GM23338 (cell line): ENCODE data around the gene TGOLN2. TPM values are rescaled to one million over a fixed set of nuclear protein-coding genes. Genes with fewer than 3 reads are reported as not detected.

Source experiments
- ATAC-seq: fragments of 200-7000 bp; cut with Tn5 transposase; 3 replicates; pipeline ENCODE4 v1.9.1; 2020
- DNase-seq: peaks from one replicate; pipeline ENCODE4 v3.0.0-alpha.2; 2015; ENCODE audit warnings: low spot score
- H2AFZ ChIP-seq: fragments of 200-600 bp; sonication (generic); 2 replicates; pipeline ENCODE4 v1.8.0; 2016; ENCODE audit warnings: antibody characterized with exemption, mild to moderate bottlenecking, moderate library complexity
- H3F3A ChIP-seq: fragments of 200-600 bp; sonication (generic); replicated peaks from 2 replicates; pipeline ENCODE4 v1.8.0; 2017; ENCODE audit warnings: antibody characterized with exemption, mixed run types, low read depth
- H3K27ac ChIP-seq: fragments of 200-600 bp; sonication (generic); 2 replicates; pipeline ENCODE4 v1.6.1; 2016; ENCODE audit warnings: low read depth
- H3K27me3 ChIP-seq: fragments of 200-600 bp; sonication (generic); 2 replicates; pipeline ENCODE4 v1.8.0; 2016; ENCODE audit warnings: mild to moderate bottlenecking, mixed run types, moderate library complexity; ENCODE audit not compliant: insufficient read depth
- H3K36me3 ChIP-seq: fragments of 200-600 bp; sonication (generic); 2 replicates; pipeline ENCODE4 v1.8.0; 2016; ENCODE audit warnings: mild to moderate bottlenecking; ENCODE audit not compliant: insufficient read depth
- H3K4me1 ChIP-seq: fragments of 200-600 bp; sonication (generic); 2 replicates; pipeline ENCODE4 v1.8.0; 2016; ENCODE audit warnings: mild to moderate bottlenecking, moderate library complexity; ENCODE audit not compliant: insufficient read depth
- H3K4me2 ChIP-seq: fragments of 200-600 bp; sonication (generic); 2 replicates; pipeline ENCODE4 v1.7.1; 2017; ENCODE audit warnings: mixed run types
- H3K4me3 ChIP-seq: fragments of 200-600 bp; sonication (generic); 2 replicates; pipeline ENCODE4 v1.6.1; 2016; ENCODE audit warnings: mixed run types
- H3K79me2 ChIP-seq: fragments of 200-600 bp; sonication (generic); replicated peaks from 2 replicates; pipeline ENCODE4 v1.8.0; 2017; ENCODE audit warnings: mild to moderate bottlenecking; ENCODE audit not compliant: insufficient read depth
- H3K9me2 ChIP-seq: fragments of 200-600 bp; sonication (generic); 2 replicates; pipeline ENCODE4 v1.8.0; 2017; ENCODE audit not compliant: insufficient read depth
- H4K20me1 ChIP-seq: fragments of 200-600 bp; sonication (generic); replicated peaks from 2 replicates; pipeline ENCODE4 v1.8.0; 2017; ENCODE audit warnings: mild to moderate bottlenecking; ENCODE audit not compliant: insufficient read depth
- H3K27ac Mint-ChIP-seq: 2 replicates; pipeline ENCODE4 v1.8.0; 2020; ENCODE audit warnings: inconsistent platforms, mild to moderate bottlenecking, moderate library complexity, mixed read lengths
- H3K27me3 Mint-ChIP-seq: 3 replicates; pipeline ENCODE4 v1.8.0; 2022; ENCODE audit warnings: low read depth, mild to moderate bottlenecking, moderate library complexity, mixed read lengths, inconsistent platforms; ENCODE audit not compliant: insufficient read depth, poor library complexity
- H3K36me3 Mint-ChIP-seq: 3 replicates; pipeline ENCODE4 v1.8.0; 2021; ENCODE audit warnings: low read depth, mild to moderate bottlenecking, inconsistent platforms, moderate library complexity, mixed read lengths
- H3K4me1 Mint-ChIP-seq: 3 replicates; pipeline ENCODE4 v1.8.0; 2020; ENCODE audit warnings: mild to moderate bottlenecking, inconsistent platforms, mixed read lengths
- H3K4me3 Mint-ChIP-seq: 3 replicates; pipeline ENCODE4 v1.8.0; 2021; ENCODE audit warnings: moderate library complexity, mild to moderate bottlenecking, inconsistent platforms, mixed read lengths
- H3K9me3 Mint-ChIP-seq: 3 replicates; pipeline ENCODE4 v1.8.0; 2020; ENCODE audit warnings: moderate library complexity, mild to moderate bottlenecking, inconsistent platforms, mixed read lengths
- CTCF ChIP-seq, 2 experiments: fragments of 200-600 bp in 1 of 2; sonication (generic) in 1 of 2; conservative IDR thresholded peaks; 2 replicates each; pipeline versions ENCODE4 v1.5.1 to v1.6.1; 2016 to 2017; ENCODE audit warnings: antibody characterized with exemption in 2 of 2, low read depth in 2 of 2, mild to moderate bottlenecking in 2 of 2, moderate library complexity in 1 of 2
- EZH2 ChIP-seq: fragments of 200-600 bp; sonication (generic); IDR thresholded peaks from one replicate; pipeline ENCODE4 v1.8.0; 2017; ENCODE audit warnings: antibody characterized with exemption, mild to moderate bottlenecking, low read depth; ENCODE audit not compliant: unreplicated experiment
- JUNB ChIP-seq: IDR thresholded peaks from one replicate; pipeline ENCODE4 v1.6.1; 2016; ENCODE audit warnings: antibody characterized with exemption; ENCODE audit not compliant: unreplicated experiment
- POLR2AphosphoS5 ChIP-seq: IDR thresholded peaks from 2 replicates; pipeline ENCODE4 v1.6.1; 2016; ENCODE audit warnings: antibody characterized with exemption, low read depth
- REST ChIP-seq: IDR thresholded peaks from one replicate; pipeline ENCODE4 v1.6.1; 2018; ENCODE audit warnings: antibody characterized with exemption; ENCODE audit not compliant: unreplicated experiment
- STAT1 ChIP-seq: IDR thresholded peaks from one replicate; pipeline ENCODE4 v1.6.1; 2016; ENCODE audit warnings: antibody characterized with exemption; ENCODE audit not compliant: unreplicated experiment
- ZNF331 ChIP-seq: fragments of 250-450 bp; sonication (Bioruptor Pico); IDR thresholded peaks from 2 replicates; pipeline ENCODE4 v1.5.0; 2020; ENCODE audit warnings: low read depth, mild to moderate bottlenecking, moderate library complexity
- ZNF462 ChIP-seq: fragments of 250-450 bp; sonication (Bioruptor Pico); IDR thresholded peaks from 2 replicates; pipeline ENCODE4 v1.5.0; 2020; ENCODE audit warnings: mild to moderate bottlenecking, moderate library complexity
- polyA plus RNA-seq: library from polyadenylated mRNA; unstranded; fragments of >200 nt; fragmentation: Nextera tagmentation; extraction: Ambion mirVana; gene quantifications from 2 replicates; pipeline ENCODE4 v1.2.1, GENCODE V29; 2016
- total RNA-seq: library from RNA; depleted of rRNA; stranded (reverse); fragments of >200 nt; shearing (Covaris generic); gene quantifications from 2 replicates; pipeline ENCODE4 v1.2.3, GENCODE V29; 2014

TGOLN2 gene
- total and polyA plus RNA-seq, 2 experiments from 2014 or later, result 20.8 to 48.3 TPM

GRCh38 chr2:85303780-85304531, 23.8 kb downstream of the TGOLN2 start (continued):
- TF ChIP-seq REST, result no peak
- no peak for TF ChIP-seq POLR2AphosphoS5

DNA sequence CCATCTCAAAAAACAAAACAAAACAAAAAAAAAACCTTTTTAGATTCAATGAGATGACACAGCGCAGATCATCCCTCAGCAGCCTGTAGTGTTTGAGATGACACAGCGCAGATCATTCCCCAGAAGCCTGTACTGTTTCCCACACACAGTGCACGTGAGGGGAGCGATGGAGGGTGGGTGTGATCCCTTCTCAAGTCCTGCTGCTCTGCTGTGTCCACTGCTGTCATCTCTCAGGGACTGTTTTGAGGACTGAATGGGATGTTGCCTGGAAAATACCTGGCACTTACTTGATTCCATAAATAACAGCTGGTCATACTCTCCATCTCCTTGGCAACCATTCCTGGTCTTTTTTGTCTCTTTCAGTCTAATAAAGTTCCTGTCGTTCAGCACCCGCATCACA, 25.7 kb downstream of the TGOLN2 start:
- Histone ChIP-seq H4K20me1 (peaks cover 27% of the 10 kb centered on the region), H3K36me3 (peaks cover 22% of the 10 kb centered on the region; the same call in 1 of the 2 replicates), H3K4me3 (no peak overlapping the region), H3K27ac (no peak overlapping the region), H3K27me3 (no peaks in the 10 kb centered on the region), H2AFZ (no peak overlapping the region), H3K4me1 (no peaks in the 10 kb centered on the region), H3K4me2 (no peak overlapping the region), H3K9me2 (no peaks in the 10 kb centered on the region), H3F3A (peaks cover 38% of the 10 kb centered on the region), H3K79me2 (peaks cover 12% of the 10 kb centered on the region)
- Mint-ChIP-seq H3K4me3 (no peak overlapping the region), H3K27ac (peak overlapping the region; percentile 66), H3K36me3 (peaks cover 65% of the 10 kb centered on the region), H3K27me3 (peaks cover 28% of the 10 kb centered on the region), H3K4me1 (peaks cover 28% of the 10 kb centered on the region), H3K9me3 (no peaks in the 10 kb centered on the region)
- DNase-seq (no peak), ATAC-seq (no peak)
- no peak for TF ChIP-seq JUNB
- no peak for TF ChIP-seq STAT1
- no peak for TF ChIP-seq POLR2AphosphoS5
- no peak for TF ChIP-seq EZH2
- TF ChIP-seq REST, result no peak
- TF ChIP-seq CTCF (conservative IDR thresholded peaks at IDR 0.05; ENCODE audit: low read depth in 2 of 2), result no peak
- TF ChIP-seq ZNF331 (CRISPR knock-in tag), result no peak
- no peak for TF ChIP-seq ZNF462 (CRISPR knock-in tag)
